K562 (cell line): ENCODE results near the gene USP48. TPM values are rescaled to one million over a fixed set of nuclear protein-coding genes. Genes with fewer than 3 reads are reported as not detected.

Experiments
- polyA plus RNA-seq, 8 experiments: library from polyadenylated mRNA; depleted of rRNA in 4 of 8; stranded (reverse) in 5 of 8; unstranded in 3 of 8; fragments of >200 nt; fragmentation: Nextera tagmentation in 2 of 8; fragmentation: Illumina TruSeq in 1 of 8; extraction: Ambion mirVana in 2 of 8; extraction: Trizol in 1 of 8; gene quantifications; 2 replicates each; pipeline versions ENCODE4 v1.2.1 to v1.2.3, GENCODE V29; 2011 to 2014; ENCODE audit warnings: inconsistent platforms in 1 of 8, missing spikeins in 1 of 8
- total RNA-seq, 7 experiments: library from RNA; depleted of rRNA in 6 of 7; stranded (reverse); fragments of >200 nt in 6 of 7; fragmentation: Illumina TruSeq in 2 of 7; extraction: Trizol in 2 of 7; gene quantifications; 2 replicates each; pipeline versions ENCODE4 v1.2.1 to v1.2.3, GENCODE V29; 2011 to 2021; ENCODE audit warnings: low replicate concordance in 1 of 7

USP48 gene
- total and polyA plus RNA-seq, 9 of the 15 experiments (the other 6 are each of a cell fraction or from before 2014, with no cell fraction given) = 23.3 to 123 (median 106) TPM

Other genes with a start within 250 kb of the USP48 start
- 19.2 and 28.0 TPM in 2 replicates for gene RAP1GAP, start 113.8 kb downstream of the USP48 start, total RNA-seq (2014; rRNA removed)
- gene RAP1GAP, start 113.8 kb downstream of the USP48 start, total RNA-seq (2014; rRNA removed; fragmentation: Illumina TruSeq; extraction: Trizol) = 7.0 and 7.3 TPM in 2 replicates
- gene RAP1GAP, start 113.8 kb downstream of the USP48 start, total RNA-seq (2015; rRNA removed; fragmentation: Illumina TruSeq; extraction: Trizol) = 9.5 and 9.7 TPM in 2 replicates
- gene RAP1GAP, start 113.8 kb downstream of the USP48 start, total RNA-seq (2021) = 30.2 and 31.0 TPM in 2 replicates
- 30.2 and 36.0 TPM in 2 replicates for gene RAP1GAP, start 113.8 kb downstream of the USP48 start, polyA plus RNA-seq (2011; rRNA removed)
- gene RAP1GAP, start 113.8 kb downstream of the USP48 start, polyA plus RNA-seq (2014; fragmentation: Illumina TruSeq; extraction: Trizol) = 23.5 and 26.5 TPM in 2 replicates
- under 1 TPM; 0.29 to 0.51 TPM for gene RAP1GAP, start 113.8 kb downstream of the USP48 start, polyA plus RNA-seq (2014; fragmentation: Nextera tagmentation; extraction: Ambion mirVana)
- gene RAP1GAP, start 113.8 kb downstream of the USP48 start, polyA plus RNA-seq (2014; rRNA removed) = 21.7 and 22.3 TPM in 2 replicates
- gene LDLRAD2, start 29.1 kb upstream of the USP48 start, total RNA-seq (2014; rRNA removed) = not detected in 2 replicates
- not detected in 2 replicates for gene LDLRAD2, start 29.1 kb upstream of the USP48 start, total RNA-seq (2014; rRNA removed; fragmentation: Illumina TruSeq; extraction: Trizol)
- gene LDLRAD2, start 29.1 kb upstream of the USP48 start, total RNA-seq (2015; rRNA removed; fragmentation: Illumina TruSeq; extraction: Trizol) = not detected in 2 replicates
- not detected in 2 replicates for gene LDLRAD2, start 29.1 kb upstream of the USP48 start, total RNA-seq (2021)
- gene LDLRAD2, start 29.1 kb upstream of the USP48 start, polyA plus RNA-seq (2011; rRNA removed) = not detected in 2 replicates
- gene LDLRAD2, start 29.1 kb upstream of the USP48 start, polyA plus RNA-seq (2014; fragmentation: Illumina TruSeq; extraction: Trizol) = not detected in 2 replicates
- gene LDLRAD2, start 29.1 kb upstream of the USP48 start, polyA plus RNA-seq (2014; fragmentation: Nextera tagmentation; extraction: Ambion mirVana) = under 1 TPM; 0.45 to 0.48 TPM
- not detected in 2 replicates for gene LDLRAD2, start 29.1 kb upstream of the USP48 start, polyA plus RNA-seq (2014; rRNA removed)
- gene HSPG2, start 154.2 kb upstream of the USP48 start, total RNA-seq (2014; rRNA removed) = 21.0 and 31.3 TPM in 2 replicates
- gene HSPG2, start 154.2 kb upstream of the USP48 start, total RNA-seq (2014; rRNA removed; fragmentation: Illumina TruSeq; extraction: Trizol) = 11.4 and 15.7 TPM in 2 replicates
- 13.7 and 17.1 TPM in 2 replicates for gene HSPG2, start 154.2 kb upstream of the USP48 start, total RNA-seq (2015; rRNA removed; fragmentation: Illumina TruSeq; extraction: Trizol)
- 139 and 160 TPM in 2 replicates for gene HSPG2, start 154.2 kb upstream of the USP48 start, total RNA-seq (2021)
- 9.9 and 20.6 TPM in 2 replicates for gene HSPG2, start 154.2 kb upstream of the USP48 start, polyA plus RNA-seq (2011; rRNA removed)
- 30.9 and 52.3 TPM in 2 replicates for gene HSPG2, start 154.2 kb upstream of the USP48 start, polyA plus RNA-seq (2014; fragmentation: Illumina TruSeq; extraction: Trizol)
- gene HSPG2, start 154.2 kb upstream of the USP48 start, polyA plus RNA-seq (2014; fragmentation: Nextera tagmentation; extraction: Ambion mirVana) = under 1 TPM; 0.14 to 0.86 TPM
- 29.9 and 34.2 TPM in 2 replicates for gene HSPG2, start 154.2 kb upstream of the USP48 start, polyA plus RNA-seq (2014; rRNA removed)
- not detected in 2 replicates for gene CELA3B, start 193.9 kb upstream of the USP48 start, total RNA-seq (2014; rRNA removed)
- gene CELA3B, start 193.9 kb upstream of the USP48 start, total RNA-seq (2014; rRNA removed; fragmentation: Illumina TruSeq; extraction: Trizol) = not detected in 2 replicates
- not detected in 2 replicates for gene CELA3B, start 193.9 kb upstream of the USP48 start, total RNA-seq (2015; rRNA removed; fragmentation: Illumina TruSeq; extraction: Trizol)
- gene CELA3B, start 193.9 kb upstream of the USP48 start, total RNA-seq (2021) = 3.1 and 3.8 TPM in 2 replicates
- not detected in 2 replicates for gene CELA3B, start 193.9 kb upstream of the USP48 start, polyA plus RNA-seq (2011; rRNA removed)
- not detected in 2 replicates for gene CELA3B, start 193.9 kb upstream of the USP48 start, polyA plus RNA-seq (2014; fragmentation: Illumina TruSeq; extraction: Trizol)
- not detected for gene CELA3B, start 193.9 kb upstream of the USP48 start, polyA plus RNA-seq (2014; fragmentation: Nextera tagmentation; extraction: Ambion mirVana)
- not detected in 2 replicates for gene CELA3B, start 193.9 kb upstream of the USP48 start, polyA plus RNA-seq (2014; rRNA removed)
- not detected in 2 replicates for gene CELA3A, start 218.5 kb upstream of the USP48 start, total RNA-seq (2014; rRNA removed)
- gene CELA3A, start 218.5 kb upstream of the USP48 start, total RNA-seq (2014; rRNA removed; fragmentation: Illumina TruSeq; extraction: Trizol) = not detected in 2 replicates
- gene CELA3A, start 218.5 kb upstream of the USP48 start, total RNA-seq (2015; rRNA removed; fragmentation: Illumina TruSeq; extraction: Trizol) = not detected in 2 replicates
- 5.4 and 5.7 TPM in 2 replicates for gene CELA3A, start 218.5 kb upstream of the USP48 start, total RNA-seq (2021)
- not detected in 2 replicates for gene CELA3A, start 218.5 kb upstream of the USP48 start, polyA plus RNA-seq (2011; rRNA removed)
- not detected in 2 replicates for gene CELA3A, start 218.5 kb upstream of the USP48 start, polyA plus RNA-seq (2014; fragmentation: Illumina TruSeq; extraction: Trizol)
- gene CELA3A, start 218.5 kb upstream of the USP48 start, polyA plus RNA-seq (2014; fragmentation: Nextera tagmentation; extraction: Ambion mirVana) = not detected
- not detected in 2 replicates for gene CELA3A, start 218.5 kb upstream of the USP48 start, polyA plus RNA-seq (2014; rRNA removed)